Measurements from ENCODE around the gene TICAM1. TPM values are rescaled to one million over a fixed set of nuclear protein-coding genes. Genes with fewer than 3 reads are reported as not detected.
A peak's percentile ranks its signal among the peaks of the same experiment; 100 is the strongest.

TICAM1 gene
- total and polyA plus RNA-seq, 2 experiments from 2014 or later = 0.32 to 0.38 TPM

DNA sequence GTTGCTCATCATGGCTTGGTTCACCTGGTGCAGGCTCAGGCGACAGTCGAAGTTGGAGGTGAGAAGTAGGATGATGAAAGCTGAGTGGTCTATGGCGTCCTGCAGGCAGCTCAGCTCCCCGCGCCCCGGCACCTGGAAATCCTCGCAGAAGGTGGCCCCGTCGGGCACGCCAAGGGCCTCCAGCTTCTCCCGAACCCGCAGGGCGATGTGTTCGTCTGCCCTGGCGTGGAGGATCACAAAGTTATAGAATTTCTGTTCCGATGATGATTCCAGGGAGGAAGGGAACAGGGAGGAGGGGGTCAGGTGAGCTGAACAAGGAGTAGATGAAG is 14.6 kb downstream of the TICAM1 start:
- peaks cover 17% of the 10 kb centered on the region for H3K9me3 Mint-ChIP-seq
- TF ChIP-seq EZH2 (IDR thresholded peaks at IDR 0.05; ENCODE audit: low read depth, unreplicated experiment) (no peak), STAT1 (IDR thresholded peaks at IDR 0.05; ENCODE audit: unreplicated experiment) (no peak)
- H3K36me3 Mint-ChIP-seq (ENCODE audit: low read depth) = peaks cover 6% of the 10 kb centered on the region; the same call in 2 of the 3 replicates
- Histone ChIP-seq H2AFZ (peak overlapping the region; percentile 94), H3K36me3 (ENCODE audit: insufficient read depth) (no peaks in the 10 kb centered on the region), H3K9me2 (ENCODE audit: insufficient read depth) (peaks cover 5% of the 10 kb centered on the region; the same call in 1 of the 2 replicates), H3K79me2 (replicated peaks; ENCODE audit: insufficient read depth) (no peaks in the 10 kb centered on the region), H4K20me1 (replicated peaks; ENCODE audit: insufficient read depth) (no peaks in the 10 kb centered on the region), H3K4me3 (no peak overlapping the region), H3K27me3 (ENCODE audit: insufficient read depth) (peaks cover 5% of the 10 kb centered on the region; the same call in 1 of the 2 replicates), H3K27ac (ENCODE audit: low read depth) (no peak overlapping the region), H3K4me1 (ENCODE audit: insufficient read depth) (no peaks in the 10 kb centered on the region), H3F3A (replicated peaks; ENCODE audit: low read depth) (no peaks in the 10 kb centered on the region; the same call in 1 of the 2 replicates), H3K4me2 (no peak overlapping the region)
- no peak overlapping the region for H3K27ac Mint-ChIP-seq
- H3K4me1 Mint-ChIP-seq = no peaks in the 10 kb centered on the region; the same call in 2 of the 3 replicates
- no peak overlapping the region for H3K4me3 Mint-ChIP-seq
- no peak for DNase-seq (ENCODE audit: low spot score)
- H3K27me3 Mint-ChIP-seq (ENCODE audit: insufficient read depth, low read depth, poor library complexity) = peaks cover 27% of the 10 kb centered on the region
- no peak for ATAC-seq

DNA sequence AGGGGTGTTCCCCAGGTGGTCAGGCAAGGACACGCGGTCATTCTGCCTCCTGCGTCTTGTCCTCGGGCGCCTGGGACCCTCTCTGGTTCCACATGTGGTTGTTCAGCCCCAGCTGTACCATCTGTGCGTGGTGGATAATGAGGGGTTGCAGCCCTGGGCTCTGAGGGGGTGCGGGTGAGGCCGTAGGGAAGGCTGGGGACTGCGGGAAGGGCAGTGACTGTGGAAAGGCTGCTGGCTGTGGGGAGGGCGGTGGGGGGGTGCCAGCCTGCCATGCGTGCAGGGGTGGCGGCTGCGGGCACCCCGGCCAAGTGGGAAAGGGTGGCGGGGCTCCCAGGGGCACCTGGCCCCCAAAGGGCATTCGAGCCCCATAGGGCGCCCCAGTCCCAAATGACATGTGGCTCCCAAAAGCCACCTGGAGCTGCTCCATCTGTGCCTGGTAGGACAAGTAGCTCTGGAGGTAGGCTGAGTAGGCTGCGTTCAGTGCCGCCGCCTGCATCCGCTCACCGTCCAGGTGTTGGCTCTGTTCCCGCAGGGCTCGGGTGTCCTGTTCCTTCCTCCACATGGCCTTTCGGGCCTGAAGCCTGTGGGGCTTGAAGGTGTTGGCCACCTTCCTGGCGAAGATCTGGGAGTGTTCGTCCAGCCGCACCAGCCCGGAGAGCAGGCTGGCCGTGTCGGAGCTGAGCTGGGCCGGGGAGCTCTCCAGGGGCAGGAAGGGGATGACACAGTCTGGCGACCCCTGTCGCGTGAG is 15.1 kb downstream of the TICAM1 start:
- no peak overlapping the region for H3K4me3 ChIP-seq
- ATAC-seq (no peak), DNase-seq (ENCODE audit: low spot score) (no peak)
- no peaks in the 10 kb centered on the region for H3K79me2 ChIP-seq (replicated peaks; ENCODE audit: insufficient read depth)
- no peaks in the 10 kb centered on the region; the same call in 2 of the 3 replicates for H3K4me1 Mint-ChIP-seq
- H3F3A ChIP-seq (replicated peaks; ENCODE audit: low read depth) = no peaks in the 10 kb centered on the region; the same call in 1 of the 2 replicates
- H3K27ac Mint-ChIP-seq = no peak overlapping the region
- no peak overlapping the region for H3K27ac ChIP-seq (ENCODE audit: low read depth)
- peaks cover 5% of the 10 kb centered on the region; the same call in 1 of the 2 replicates for H3K9me2 ChIP-seq (ENCODE audit: insufficient read depth)
- TF ChIP-seq JUNB (IDR thresholded peaks at IDR 0.05; ENCODE audit: unreplicated experiment) = no peak
- TF ChIP-seq, protein P1, sequence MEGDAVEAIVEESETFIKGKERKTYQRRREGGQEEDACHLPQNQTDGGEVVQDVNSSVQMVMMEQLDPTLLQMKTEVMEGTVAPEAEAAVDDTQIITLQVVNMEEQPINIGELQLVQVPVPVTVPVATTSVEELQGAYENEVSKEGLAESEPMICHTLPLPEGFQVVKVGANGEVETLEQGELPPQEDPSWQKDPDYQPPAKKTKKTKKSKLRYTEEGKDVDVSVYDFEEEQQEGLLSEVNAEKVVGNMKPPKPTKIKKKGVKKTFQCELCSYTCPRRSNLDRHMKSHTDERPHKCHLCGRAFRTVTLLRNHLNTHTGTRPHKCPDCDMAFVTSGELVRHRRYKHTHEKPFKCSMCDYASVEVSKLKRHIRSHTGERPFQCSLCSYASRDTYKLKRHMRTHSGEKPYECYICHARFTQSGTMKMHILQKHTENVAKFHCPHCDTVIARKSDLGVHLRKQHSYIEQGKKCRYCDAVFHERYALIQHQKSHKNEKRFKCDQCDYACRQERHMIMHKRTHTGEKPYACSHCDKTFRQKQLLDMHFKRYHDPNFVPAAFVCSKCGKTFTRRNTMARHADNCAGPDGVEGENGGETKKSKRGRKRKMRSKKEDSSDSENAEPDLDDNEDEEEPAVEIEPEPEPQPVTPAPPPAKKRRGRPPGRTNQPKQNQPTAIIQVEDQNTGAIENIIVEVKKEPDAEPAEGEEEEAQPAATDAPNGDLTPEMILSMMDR (conservative IDR thresholded peaks at IDR 0.05; ENCODE audit: low read depth in 2 of 2) = 0 out of 4 replicates have a peak, but pooled peaks of 1 of the 2 experiments have one; percentile 4
- TF ChIP-seq EZH2 (IDR thresholded peaks at IDR 0.05; ENCODE audit: low read depth, unreplicated experiment) = no peak
- no peak for TF ChIP-seq STAT1 (IDR thresholded peaks at IDR 0.05; ENCODE audit: unreplicated experiment)
- TF ChIP-seq EZH2phosphoT487 (IDR thresholded peaks at IDR 0.05; ENCODE audit: unreplicated experiment) = no peak
- TF ChIP-seq, protein P2, sequence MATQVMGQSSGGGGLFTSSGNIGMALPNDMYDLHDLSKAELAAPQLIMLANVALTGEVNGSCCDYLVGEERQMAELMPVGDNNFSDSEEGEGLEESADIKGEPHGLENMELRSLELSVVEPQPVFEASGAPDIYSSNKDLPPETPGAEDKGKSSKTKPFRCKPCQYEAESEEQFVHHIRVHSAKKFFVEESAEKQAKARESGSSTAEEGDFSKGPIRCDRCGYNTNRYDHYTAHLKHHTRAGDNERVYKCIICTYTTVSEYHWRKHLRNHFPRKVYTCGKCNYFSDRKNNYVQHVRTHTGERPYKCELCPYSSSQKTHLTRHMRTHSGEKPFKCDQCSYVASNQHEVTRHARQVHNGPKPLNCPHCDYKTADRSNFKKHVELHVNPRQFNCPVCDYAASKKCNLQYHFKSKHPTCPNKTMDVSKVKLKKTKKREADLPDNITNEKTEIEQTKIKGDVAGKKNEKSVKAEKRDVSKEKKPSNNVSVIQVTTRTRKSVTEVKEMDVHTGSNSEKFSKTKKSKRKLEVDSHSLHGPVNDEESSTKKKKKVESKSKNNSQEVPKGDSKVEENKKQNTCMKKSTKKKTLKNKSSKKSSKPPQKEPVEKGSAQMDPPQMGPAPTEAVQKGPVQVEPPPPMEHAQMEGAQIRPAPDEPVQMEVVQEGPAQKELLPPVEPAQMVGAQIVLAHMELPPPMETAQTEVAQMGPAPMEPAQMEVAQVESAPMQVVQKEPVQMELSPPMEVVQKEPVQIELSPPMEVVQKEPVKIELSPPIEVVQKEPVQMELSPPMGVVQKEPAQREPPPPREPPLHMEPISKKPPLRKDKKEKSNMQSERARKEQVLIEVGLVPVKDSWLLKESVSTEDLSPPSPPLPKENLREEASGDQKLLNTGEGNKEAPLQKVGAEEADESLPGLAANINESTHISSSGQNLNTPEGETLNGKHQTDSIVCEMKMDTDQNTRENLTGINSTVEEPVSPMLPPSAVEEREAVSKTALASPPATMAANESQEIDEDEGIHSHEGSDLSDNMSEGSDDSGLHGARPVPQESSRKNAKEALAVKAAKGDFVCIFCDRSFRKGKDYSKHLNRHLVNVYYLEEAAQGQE (IDR thresholded peaks at IDR 0.05; ENCODE audit: unreplicated experiment) = no peak
- TF ChIP-seq POLR2AphosphoS5 (IDR thresholded peaks at IDR 0.05; ENCODE audit: low read depth) = 0 out of 2 replicates have a peak, but pooled peaks have one; percentile 7
- TF ChIP-seq CREB1 (CRISPR knock-in tag; IDR thresholded peaks at IDR 0.05; ENCODE audit: low read depth) = no peak
- peaks cover 6% of the 10 kb centered on the region; the same call in 2 of the 3 replicates for H3K36me3 Mint-ChIP-seq (ENCODE audit: low read depth)
- no peaks in the 10 kb centered on the region for H4K20me1 ChIP-seq (replicated peaks; ENCODE audit: insufficient read depth)
- H2AFZ ChIP-seq = peak overlapping the region; percentile 94
- no peak overlapping the region for H3K4me3 Mint-ChIP-seq
- no peaks in the 10 kb centered on the region for H3K36me3 ChIP-seq (ENCODE audit: insufficient read depth)
- H3K4me1 ChIP-seq (ENCODE audit: insufficient read depth) = no peaks in the 10 kb centered on the region
- H3K27me3 ChIP-seq (ENCODE audit: insufficient read depth) = peaks cover 5% of the 10 kb centered on the region; the same call in 1 of the 2 replicates
- H3K27me3 Mint-ChIP-seq (ENCODE audit: insufficient read depth, low read depth, poor library complexity) = peaks cover 29% of the 10 kb centered on the region
- peaks cover 20% of the 10 kb centered on the region for H3K9me3 Mint-ChIP-seq
- H3K4me2 ChIP-seq = no peak overlapping the region

Measured in GM23338 (cell line).